Stimulated activated CD8-positive, alpha-beta memory T cell treated with anti-CD3 and anti-CD28 coated beads, Interleukin-7, amount 100 ng/mL, for 48 hours (primary cell): ENCODE measurements around the gene SPEN.
"Not testable (repeated sequence)": the region's sequence is repeated elsewhere in the genome, so short reads cannot be mapped to it uniquely, and the experiment has no call there.

ENCODE experiments used
- DNase-seq, 2 donors: peaks; one replicate each; pipeline ENCODE4 v3.0.0-alpha.2; 2020; ENCODE audit warnings: low read depth in 1 of 2; ENCODE audit errors: extremely low read depth in 1 of 2

SPEN gene, protein sequence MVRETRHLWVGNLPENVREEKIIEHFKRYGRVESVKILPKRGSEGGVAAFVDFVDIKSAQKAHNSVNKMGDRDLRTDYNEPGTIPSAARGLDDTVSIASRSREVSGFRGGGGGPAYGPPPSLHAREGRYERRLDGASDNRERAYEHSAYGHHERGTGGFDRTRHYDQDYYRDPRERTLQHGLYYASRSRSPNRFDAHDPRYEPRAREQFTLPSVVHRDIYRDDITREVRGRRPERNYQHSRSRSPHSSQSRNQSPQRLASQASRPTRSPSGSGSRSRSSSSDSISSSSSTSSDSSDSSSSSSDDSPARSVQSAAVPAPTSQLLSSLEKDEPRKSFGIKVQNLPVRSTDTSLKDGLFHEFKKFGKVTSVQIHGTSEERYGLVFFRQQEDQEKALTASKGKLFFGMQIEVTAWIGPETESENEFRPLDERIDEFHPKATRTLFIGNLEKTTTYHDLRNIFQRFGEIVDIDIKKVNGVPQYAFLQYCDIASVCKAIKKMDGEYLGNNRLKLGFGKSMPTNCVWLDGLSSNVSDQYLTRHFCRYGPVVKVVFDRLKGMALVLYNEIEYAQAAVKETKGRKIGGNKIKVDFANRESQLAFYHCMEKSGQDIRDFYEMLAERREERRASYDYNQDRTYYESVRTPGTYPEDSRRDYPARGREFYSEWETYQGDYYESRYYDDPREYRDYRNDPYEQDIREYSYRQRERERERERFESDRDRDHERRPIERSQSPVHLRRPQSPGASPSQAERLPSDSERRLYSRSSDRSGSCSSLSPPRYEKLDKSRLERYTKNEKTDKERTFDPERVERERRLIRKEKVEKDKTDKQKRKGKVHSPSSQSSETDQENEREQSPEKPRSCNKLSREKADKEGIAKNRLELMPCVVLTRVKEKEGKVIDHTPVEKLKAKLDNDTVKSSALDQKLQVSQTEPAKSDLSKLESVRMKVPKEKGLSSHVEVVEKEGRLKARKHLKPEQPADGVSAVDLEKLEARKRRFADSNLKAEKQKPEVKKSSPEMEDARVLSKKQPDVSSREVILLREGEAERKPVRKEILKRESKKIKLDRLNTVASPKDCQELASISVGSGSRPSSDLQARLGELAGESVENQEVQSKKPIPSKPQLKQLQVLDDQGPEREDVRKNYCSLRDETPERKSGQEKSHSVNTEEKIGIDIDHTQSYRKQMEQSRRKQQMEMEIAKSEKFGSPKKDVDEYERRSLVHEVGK (N-terminal part only)

DNA sequence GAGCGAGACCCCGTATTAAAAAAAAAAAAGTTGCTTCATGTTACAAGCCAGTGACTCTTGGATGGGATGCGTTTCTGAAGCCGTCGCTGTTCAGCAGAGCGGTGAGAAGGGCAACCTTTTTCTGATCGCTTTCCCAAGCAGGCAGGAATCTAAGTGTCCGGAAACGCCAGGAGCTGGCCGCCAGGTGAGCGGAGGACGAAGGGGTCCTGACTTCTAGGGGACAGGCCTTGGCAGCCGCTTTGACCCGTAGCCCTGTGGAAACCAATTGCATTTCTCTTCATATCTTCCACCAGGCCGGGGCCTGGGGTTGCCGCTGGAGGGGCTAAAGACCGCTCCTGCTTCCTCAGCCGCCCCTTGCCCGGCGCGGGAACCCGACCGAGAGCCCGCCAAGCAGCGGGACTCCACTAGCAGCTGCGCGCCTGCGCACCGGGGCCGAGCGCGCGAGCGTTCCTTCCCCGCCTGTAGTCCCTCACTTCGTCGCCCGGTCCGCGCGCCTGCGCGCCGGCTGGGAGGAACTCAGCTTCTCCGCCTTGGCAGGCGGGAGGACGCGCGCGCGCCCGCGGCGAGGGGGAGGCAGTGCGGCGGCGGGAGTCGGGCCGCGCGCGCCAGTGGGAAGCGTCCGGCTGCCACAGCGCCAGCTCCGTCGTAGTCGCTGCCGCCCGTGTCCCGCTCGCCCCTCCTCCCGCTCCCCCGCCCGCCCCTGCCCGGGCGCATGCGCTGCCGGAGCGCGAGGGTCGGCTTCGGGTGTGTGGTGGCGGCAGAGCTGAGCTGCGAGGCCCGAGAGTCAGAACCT is at the start of gene SPEN:
Gene SPEN, plus strand, starts transcription at position 608 of the 793 bp plus-strand sequence. CDS start 361 bp downstream, outside the sequence.
- peak; percentile 98 for DNase-seq

DNA sequence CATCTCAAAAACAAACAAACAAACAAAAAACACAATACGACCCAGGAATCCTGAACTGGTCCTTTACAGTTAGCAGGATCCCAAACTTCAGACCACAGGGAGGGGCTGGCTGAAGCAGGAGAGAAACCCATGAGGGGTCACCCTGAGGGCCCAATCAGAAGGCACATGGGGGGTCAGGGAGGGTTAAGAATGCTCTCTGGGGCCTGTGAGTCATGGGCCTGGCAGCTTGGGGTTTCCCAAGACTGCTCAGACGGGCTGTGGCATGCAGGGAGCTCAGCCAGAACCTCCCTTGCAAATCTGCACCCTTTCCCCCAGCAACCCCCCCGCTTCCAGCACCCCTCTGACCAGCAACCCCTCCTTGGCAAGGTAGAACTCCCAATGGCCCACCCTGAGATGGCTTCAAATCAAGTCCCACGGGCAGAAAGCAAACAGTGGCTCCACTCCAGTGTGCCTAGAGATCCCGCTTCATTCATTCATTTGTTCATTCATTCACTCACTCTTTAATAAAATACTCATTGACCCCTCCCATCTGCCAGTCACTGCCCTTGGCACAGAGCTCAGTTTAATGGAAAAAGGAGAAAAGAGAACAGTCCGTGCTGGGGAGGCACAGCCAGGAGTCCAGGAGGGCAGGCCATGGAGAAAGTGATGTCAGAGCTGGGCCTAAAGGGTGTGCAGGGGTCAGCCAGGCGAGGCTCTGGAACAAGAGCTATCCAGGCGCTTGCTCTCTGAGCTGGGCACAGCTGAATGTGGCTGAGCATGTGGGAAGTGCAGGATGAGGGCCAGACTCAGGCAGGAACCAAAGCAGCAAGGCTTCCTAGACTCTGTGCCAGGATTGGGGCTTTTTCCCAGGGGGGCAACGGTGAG is 48.3 kb upstream of the SPEN start:
- peak in 1 of 2 donors; percentile 25 for DNase-seq

DNA sequence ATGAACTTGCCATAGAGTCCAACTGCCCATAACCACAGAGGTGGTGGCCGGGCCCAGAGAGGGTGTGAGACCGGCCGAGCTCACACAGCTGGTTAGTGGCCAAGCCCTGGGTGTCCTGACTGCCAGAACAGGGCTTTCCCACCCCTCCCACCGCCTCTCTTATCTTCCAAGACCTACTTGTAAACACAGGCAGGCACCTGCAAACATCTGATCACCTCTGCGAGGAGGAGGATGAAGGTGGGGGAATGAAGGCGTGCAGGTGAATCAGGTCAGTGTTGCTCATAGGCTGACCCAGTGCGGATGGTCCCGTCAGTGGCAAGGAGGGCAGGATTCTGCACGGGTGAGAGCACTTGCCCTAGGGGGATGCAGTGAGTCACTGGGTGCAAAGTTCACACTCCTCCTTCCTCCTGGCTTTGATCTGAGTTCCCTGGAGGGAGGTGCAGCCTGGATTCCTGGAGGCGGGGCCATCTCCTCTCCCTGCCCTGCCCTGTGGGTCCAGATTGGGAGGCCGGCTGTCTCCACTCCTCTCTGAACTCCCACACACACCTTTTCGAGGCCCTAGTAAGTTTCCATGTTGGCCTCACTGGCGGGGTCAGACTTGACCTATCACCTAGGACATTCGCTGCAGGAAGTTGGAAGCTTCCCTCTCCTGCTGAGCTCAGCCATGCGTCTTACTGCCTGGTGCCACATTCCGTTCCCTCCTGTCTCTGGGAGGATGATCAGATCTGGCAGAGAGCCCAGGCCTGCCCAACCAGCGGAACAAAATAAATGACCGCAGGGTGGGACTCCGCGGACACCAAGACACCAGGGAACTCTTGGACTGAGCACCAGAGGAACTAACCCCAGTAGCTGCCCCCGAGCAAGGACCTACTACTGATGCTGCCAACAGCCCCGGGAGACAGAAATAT is 47.3 kb upstream of the SPEN start:
- no peak for DNase-seq

DNA sequence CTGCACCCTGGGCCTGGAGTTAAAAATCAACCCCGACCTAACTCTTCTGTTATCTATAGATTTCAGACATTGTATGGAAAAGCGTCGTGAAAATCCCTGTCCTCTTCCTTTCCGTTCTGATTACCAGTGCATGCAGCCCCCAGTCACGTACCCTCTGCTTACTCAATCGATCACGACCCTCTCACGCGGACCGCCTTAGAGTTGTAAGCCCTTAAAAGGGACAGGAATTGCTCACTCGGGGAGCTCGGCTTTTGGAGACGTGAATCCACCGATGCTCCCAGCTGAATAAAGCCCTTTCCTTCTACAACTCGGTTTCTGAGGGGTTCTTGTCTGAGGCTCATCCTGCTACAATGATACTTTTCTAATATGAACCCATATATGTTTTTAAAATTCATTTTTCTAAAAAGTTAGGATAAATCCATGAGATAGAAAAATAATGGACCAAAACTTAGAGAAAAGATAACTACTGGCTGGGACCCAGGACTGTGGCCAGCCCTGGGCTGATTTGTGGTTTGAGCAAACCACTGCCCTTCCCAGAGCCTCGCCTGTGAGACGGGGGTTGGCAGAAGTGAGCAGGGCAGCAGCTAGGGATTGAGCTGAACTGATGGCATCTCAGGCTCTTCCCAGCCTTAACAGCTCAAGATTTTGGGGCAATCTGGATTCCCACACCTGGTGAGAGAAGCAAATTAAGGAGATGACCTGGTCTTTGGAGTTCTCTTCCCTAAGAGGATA is 45.1 kb upstream of the SPEN start:
- no peak for DNase-seq

DNA sequence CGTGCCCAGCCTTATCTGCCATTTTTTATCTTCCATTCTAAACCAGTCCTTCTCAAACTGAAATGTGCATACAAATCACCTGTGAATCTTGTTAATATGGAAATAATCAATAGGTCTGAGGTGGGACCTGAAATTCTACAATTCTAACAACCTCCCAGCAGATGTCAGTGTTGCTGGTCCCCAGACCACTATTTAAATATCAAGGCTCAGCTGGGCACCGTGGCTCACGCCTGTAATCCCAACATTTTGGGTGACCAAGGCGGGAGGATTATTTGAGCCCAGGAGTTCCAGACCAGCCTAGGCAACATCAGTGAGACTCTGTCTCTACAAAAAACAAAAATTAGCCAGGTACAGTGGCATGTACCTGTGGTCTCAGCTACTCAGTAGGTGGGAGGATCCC is 44.1 kb upstream of the SPEN start:
- DNase-seq = no peak

DNA sequence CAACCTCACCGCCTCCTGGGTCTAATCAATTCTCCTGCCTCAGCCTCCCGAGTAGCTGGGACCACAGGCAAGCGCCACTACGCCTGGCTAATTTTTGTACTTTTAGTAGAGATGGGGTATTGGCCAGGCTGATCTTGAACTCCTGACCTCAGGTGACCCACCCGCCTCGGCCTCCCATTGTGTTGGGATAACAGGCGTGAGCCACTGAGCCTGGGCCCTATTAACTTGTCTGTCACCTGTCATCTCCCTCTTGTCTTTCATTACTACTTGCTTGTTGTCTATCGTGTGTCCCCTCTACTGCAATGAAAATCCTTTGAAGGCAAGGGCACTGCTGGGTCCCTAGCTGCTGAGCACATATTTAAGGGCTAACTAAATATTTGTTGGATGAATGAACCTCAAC is 43.4 kb upstream of the SPEN start:
- DNase-seq = no peak

DNA sequence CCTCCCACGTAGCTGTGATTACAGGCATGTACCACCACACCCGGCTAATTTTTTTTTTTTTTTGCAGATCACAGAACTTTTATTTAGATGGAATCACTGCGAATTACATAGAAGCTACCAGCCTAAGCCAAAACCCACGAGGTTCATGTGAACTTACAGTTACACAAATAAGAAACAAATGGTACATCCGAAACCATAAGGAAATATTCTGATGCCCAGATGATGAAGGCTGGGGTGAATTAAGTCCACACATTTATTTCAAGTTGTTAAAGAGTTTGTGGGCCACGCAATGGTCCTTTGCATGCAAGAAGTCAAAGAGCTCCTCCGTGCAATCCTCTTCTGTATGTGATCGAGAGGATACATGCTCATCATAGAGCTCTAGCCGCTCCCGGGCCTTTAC is 40.4 kb upstream of the SPEN start:
- DNase-seq = no peak

DNA sequence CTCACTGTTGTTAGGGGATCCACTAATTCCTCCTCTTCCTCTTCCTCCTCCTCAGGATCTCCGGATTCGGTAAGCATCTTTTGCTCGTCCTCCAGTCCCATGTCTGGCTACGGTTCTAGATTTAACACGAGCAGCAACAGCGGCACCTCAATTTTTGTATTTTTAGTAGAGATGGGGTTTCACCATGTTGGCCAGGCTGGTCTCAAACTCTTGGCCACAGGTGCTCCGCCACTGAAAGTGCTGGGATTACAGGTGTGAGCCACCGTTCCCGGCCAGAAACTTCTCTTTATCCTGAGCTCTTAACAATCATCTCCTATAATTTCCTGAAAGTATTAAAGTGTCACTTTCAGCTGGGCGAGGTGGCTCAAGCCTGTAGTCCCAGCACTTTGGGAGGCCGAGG is 40.0 kb upstream of the SPEN start, which contains the start of gene UQCRHL:
Gene UQCRHL, minus strand, starts transcription at position 101 of the 400 bp plus-strand sequence. Its CDS starts 0 bp downstream, at position 101.
- DNase-seq = not testable (repeated sequence)

DNA sequence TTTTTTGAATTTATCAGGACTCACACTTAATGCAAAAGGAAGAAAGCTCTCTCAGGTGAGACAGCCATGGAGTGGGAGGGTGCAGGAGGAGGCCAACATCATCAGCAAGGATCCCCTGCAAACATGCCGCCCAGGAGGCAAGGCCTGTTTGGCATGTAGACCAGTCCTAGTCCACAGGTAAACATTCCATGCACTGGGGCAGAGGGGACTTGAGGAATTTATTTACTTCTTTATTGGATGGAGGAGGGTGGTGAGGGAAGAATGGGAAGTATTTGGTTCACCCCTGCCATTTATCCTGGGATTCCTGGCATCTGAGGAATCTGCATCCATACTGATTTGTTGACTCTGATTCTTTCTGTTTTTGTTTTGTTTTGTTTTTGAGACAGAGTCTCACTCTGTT is 38.6 kb upstream of the SPEN start:
- DNase-seq = no peak

DNA sequence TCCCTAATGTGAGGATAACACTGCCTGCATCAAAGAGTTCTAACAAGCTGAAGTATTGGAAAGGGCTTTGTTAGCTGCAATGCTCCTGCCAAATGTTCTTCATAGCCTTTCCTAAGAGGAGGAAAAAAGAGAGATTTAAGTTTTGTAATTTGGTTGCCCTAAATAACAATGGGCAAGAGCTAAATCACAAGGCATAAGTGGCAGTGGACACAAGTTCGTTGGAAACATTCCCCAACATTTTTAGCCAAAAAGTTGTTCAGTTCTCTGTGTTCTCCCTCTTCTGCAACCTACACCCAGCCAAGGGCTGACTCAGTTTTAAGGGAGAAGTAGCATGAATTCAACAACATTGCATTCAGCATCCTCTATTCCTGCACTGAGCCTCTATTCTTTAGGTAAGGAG is 37.4 kb upstream of the SPEN start:
- no peak for DNase-seq

DNA sequence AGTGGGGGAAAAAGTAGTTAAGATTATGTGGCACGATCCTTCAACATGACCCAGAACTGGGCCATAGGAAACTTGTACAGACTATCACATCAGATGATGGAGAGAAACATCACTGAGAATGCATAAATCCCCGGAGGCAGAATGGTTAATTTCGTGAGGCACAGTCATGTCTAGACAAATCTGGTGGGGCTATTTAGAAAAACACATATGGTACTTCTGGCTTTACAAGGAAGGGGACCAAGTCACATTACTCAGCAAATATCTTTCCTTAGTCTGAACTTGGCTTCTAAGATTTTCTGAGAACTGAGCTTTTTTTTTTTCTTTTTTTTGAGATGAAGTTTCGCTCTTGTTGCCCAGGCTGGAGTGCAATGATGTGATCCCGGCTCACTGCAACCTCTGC is 30.8 kb upstream of the SPEN start:
- DNase-seq = no peak

DNA sequence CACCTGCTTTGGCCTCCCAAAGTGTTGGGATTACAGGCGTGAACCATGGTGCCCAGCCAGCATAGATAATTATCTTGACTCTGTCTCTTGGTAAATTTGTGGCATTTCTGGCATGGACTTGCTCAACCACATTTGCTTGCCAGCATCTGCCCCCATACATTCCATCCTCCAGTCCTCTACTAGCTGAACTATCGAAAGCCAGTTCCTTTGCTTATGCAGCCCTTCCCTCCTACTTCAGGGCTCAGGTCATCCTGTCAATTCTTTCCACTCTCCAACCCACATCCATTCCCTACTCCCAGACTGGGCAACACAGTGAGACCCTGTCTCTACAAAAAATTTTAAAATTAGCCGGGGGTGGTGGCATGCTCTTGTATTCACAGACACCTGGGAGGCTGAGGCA is 27.0 kb upstream of the SPEN start:
- no peak for DNase-seq

DNA sequence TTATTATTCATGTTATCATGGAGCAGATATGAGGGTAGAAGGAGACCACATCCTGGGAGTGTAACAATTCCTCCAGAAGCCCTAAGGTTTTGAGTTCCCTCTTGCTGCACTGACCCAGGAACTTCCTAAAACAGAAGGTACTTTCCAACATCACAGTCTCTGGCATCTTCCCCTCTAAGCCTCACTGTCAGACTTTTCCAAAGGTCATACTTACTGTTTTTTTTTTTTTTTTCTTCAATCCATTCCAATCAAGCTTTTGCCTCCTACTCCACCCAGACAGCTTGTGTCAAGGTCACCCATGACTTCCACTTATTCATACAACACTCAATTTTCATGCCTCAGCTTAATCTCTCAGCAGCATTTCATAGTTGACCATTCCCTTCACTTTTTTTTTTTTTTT is 21.7 kb upstream of the SPEN start:
- DNase-seq = no peak

DNA sequence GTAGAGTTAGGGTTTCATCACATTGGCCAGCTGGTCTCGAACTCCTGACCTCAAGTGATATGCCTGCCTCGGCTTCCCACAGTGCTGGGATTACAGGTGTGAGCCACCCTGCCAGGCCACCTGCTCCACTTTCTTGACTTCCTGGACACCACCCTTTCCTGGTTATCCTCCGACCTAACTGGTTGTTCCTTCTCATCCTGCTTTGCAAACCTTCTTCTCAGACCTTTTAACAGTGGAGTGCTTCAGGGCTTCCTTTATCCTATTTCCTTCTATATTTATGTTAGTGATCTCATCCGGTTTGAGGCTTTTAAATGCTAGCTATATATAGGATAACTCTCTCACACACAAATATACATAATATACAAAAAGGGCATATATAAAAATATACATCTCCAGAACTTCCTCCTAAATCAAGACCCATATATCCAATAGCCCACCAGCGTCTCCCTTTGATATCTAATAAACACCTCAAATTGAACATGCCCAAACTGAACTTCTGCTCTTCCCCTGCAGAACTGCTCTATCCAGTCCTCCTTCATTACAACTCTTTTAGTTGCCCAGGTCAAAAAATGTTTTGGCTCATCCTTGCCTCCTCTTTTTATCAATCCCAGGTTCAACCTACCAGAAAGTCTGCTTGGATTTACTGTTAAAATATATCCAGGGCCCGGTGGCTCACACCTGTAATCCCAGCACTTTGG is 20.5 kb upstream of the SPEN start:
- DNase-seq = no peak

DNA sequence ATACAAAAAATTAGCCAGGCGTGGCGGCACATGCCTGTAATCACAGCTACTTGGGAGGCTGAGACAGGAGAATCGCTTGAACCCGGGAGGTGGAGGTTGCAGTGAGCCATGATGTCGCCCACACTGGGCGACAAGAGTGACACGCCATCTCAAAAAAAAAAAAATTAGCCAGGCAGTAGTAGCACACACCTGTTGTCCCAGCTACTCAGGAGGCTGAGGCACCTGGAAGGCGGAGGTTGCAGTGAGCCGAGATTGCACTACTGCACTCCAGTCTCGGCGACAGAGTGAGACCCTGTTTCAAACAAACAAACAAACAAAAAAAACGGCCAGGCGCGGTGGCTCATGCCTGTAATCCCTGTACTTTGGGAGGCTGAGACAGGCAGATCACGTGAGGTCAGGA is 19.9 kb upstream of the SPEN start:
- DNase-seq = not testable (repeated sequence)

DNA sequence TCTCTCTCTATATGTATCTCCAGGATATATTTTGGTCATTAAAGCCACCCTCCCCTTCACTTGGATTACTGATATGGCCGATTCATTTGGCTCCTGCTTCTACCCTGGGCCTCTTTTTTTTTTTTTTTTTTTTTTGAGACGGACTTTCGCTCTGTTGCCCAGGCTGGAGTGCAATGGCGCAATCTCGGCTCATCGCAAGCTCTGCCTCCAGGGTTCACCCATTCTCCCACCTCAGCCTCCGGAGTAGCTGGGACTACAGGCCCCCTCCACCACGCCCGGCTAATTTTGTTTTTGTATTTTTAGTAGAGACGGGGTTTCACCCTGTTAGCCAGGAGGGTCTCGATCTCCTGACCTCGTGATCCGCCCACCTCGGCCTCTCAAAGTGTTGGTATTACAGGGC is 18.6 kb upstream of the SPEN start:
- DNase-seq = not testable (repeated sequence)

DNA sequence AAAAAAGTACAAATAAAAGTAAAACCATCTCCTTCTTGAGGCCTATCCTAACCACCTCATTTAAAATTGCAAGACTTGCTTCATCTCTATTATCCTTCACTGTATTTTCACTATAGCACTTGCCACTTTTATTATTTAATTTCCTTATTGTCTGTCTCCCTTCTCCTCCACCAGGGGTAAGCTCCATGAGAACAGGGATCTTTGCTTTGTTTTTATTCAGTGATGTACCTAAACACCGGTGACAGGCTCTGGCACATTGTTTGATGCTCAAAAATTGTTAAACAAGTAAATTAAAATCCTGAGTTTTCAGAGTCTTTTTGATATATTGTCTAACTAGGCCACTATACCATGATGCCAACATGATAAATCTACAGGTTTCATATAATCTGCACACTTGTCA is 17.2 kb upstream of the SPEN start:
- no peak for DNase-seq
